Measurements from ENCODE around the gene SPZ1. TPM values are rescaled to one million over a fixed set of nuclear protein-coding genes. Genes with fewer than 3 reads are reported as not detected.
"Not testable (repeated sequence)": the region's sequence is repeated elsewhere in the genome, so short reads cannot be mapped to it uniquely, and the experiment has no call there.

SPZ1 gene
- total RNA-seq, 3 donors from 2014 or later: not detected

- H3K36me3 ChIP-seq (ENCODE audit: low read depth): no peaks in the 10 kb centered on the region
- no peak for ATAC-seq
These were observed 28.4 kb downstream of the SPZ1 start for GRCh38 chr5:80348171-80348570.

GRCh38 chr5:80351019-80351418, 31.2 kb downstream of the SPZ1 start:
- intact Hi-C loops (cut with DNase I, micrococcal nuclease); H3K4me3 ChIP-seq: not testable (repeated sequence)

More at GRCh38 chr5:80348171-80348570, 28.4 kb downstream of the SPZ1 start:
- H3K4me3 ChIP-seq: no peak overlapping the region
- no peaks in the 10 kb centered on the region for H3K4me1 ChIP-seq (ENCODE audit: low read depth)
- intact Hi-C loops (cut with DNase I, micrococcal nuclease): no loop called here
- H3K9me3 ChIP-seq: no peaks in the 10 kb centered on the region
- no peak for TF ChIP-seq CTCF (IDR thresholded peaks at IDR 0.05)
- DNase-seq: no peak

GRCh38 chr5:80355686-80356085, 35.9 kb downstream of the SPZ1 start:
- ATAC-seq (no peak), DNase-seq (no peak)
- H3K4me3 ChIP-seq: no peak overlapping the region
- H3K9me3 ChIP-seq: no peaks in the 10 kb centered on the region
- no peak for TF ChIP-seq CTCF (IDR thresholded peaks at IDR 0.05)
- no peaks in the 10 kb centered on the region for H3K4me1 ChIP-seq (ENCODE audit: low read depth)
- H3K36me3 ChIP-seq (ENCODE audit: low read depth): no peaks in the 10 kb centered on the region
- intact Hi-C loops (cut with DNase I, micrococcal nuclease): no loop called here

More at GRCh38 chr5:80351019-80351418, 31.2 kb downstream of the SPZ1 start:
- not testable (repeated sequence) for H3K9me3 ChIP-seq; H3K36me3 ChIP-seq (ENCODE audit: low read depth); ATAC-seq; H3K4me1 ChIP-seq (ENCODE audit: low read depth); DNase-seq

- ATAC-seq (no peak), DNase-seq (no peak)
- no peak for TF ChIP-seq CTCF (IDR thresholded peaks at IDR 0.05)
- intact Hi-C loops (cut with DNase I, micrococcal nuclease): no loop called here
- Histone ChIP-seq H3K9me3 (no peaks in the 10 kb centered on the region), H3K4me1 (ENCODE audit: low read depth) (no peaks in the 10 kb centered on the region), H3K4me3 (no peak overlapping the region), H3K36me3 (ENCODE audit: low read depth) (no peaks in the 10 kb centered on the region)
These were observed 37.9 kb downstream of the SPZ1 start for GRCh38 chr5:80357671-80358070.

GRCh38 chr5:80360914-80361444, 41.2 kb downstream of the SPZ1 start:
- intact Hi-C loops (cut with DNase I, micrococcal nuclease): no loop called here
- DNase-seq (no peak), ATAC-seq (no peak)
- Histone ChIP-seq H3K4me1 (ENCODE audit: low read depth) (no peaks in the 10 kb centered on the region), H3K36me3 (ENCODE audit: low read depth) (no peaks in the 10 kb centered on the region), H3K9me3 (no peaks in the 10 kb centered on the region), H3K4me3 (no peak overlapping the region)
- no peak for TF ChIP-seq CTCF (IDR thresholded peaks at IDR 0.05)

- intact Hi-C loops (cut with DNase I, micrococcal nuclease): no loop called here
- no peak for TF ChIP-seq CTCF (IDR thresholded peaks at IDR 0.05)
These were observed 45.1 kb downstream of the SPZ1 start for GRCh38 chr5:80364892-80365291.

More at GRCh38 chr5:80364892-80365291, 45.1 kb downstream of the SPZ1 start:
- ATAC-seq: no peak
- Histone ChIP-seq H3K36me3 (ENCODE audit: low read depth) (no peaks in the 10 kb centered on the region), H3K4me1 (ENCODE audit: low read depth) (no peaks in the 10 kb centered on the region), H3K9me3 (no peaks in the 10 kb centered on the region), H3K4me3 (no peak overlapping the region)
- DNase-seq: no peak

Measured in mucosa of descending colon (tissue), 3 donors.